Measurements from ENCODE around the gene ARID5A. TPM values are rescaled to one million over a fixed set of nuclear protein-coding genes. Genes with fewer than 3 reads are reported as not detected.

Gene ARID5A
- total and polyA plus RNA-seq, 10 of the 15 experiments (the other 5 are each of a cell fraction or from before 2014, with no cell fraction given): 0.76 to 87.1 (median 37.6) TPM

- TF ChIP-seq, protein P1, sequence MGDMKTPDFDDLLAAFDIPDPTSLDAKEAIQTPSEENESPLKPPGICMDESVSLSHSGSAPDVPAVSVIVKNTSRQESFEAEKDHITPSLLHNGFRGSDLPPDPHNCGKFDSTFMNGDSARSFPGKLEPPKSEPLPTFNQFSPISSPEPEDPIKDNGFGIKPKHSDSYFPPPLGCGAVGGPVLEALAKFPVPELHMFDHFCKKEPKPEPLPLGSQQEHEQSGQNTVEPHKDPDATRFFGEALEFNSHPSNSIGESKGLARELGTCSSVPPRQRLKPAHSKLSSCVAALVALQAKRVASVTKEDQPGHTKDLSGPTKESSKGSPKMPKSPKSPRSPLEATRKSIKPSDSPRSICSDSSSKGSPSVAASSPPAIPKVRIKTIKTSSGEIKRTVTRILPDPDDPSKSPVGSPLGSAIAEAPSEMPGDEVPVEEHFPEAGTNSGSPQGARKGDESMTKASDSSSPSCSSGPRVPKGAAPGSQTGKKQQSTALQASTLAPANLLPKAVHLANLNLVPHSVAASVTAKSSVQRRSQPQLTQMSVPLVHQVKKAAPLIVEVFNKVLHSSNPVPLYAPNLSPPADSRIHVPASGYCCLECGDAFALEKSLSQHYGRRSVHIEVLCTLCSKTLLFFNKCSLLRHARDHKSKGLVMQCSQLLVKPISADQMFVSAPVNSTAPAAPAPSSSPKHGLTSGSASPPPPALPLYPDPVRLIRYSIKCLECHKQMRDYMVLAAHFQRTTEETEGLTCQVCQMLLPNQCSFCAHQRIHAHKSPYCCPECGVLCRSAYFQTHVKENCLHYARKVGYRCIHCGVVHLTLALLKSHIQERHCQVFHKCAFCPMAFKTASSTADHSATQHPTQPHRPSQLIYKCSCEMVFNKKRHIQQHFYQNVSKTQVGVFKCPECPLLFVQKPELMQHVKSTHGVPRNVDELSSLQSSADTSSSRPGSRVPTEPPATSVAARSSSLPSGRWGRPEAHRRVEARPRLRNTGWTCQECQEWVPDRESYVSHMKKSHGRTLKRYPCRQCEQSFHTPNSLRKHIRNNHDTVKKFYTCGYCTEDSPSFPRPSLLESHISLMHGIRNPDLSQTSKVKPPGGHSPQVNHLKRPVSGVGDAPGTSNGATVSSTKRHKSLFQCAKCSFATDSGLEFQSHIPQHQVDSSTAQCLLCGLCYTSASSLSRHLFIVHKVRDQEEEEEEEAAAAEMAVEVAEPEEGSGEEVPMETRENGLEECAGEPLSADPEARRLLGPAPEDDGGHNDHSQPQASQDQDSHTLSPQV (IDR thresholded peaks at IDR 0.05): no peak
- TF ChIP-seq BACH1 (IDR thresholded peaks at IDR 0.05; ENCODE audit: borderline replicate concordance) (no peak), RELA (IDR thresholded peaks at IDR 0.05; ENCODE audit: borderline replicate concordance, partially characterized antibody) (no peak), EZH2 (IDR thresholded peaks at IDR 0.05; ENCODE audit: borderline replicate concordance, control insufficient read depth, low read depth, low read length) (no peak), TCF3 (IDR thresholded peaks at IDR 0.05; ENCODE audit: borderline replicate concordance, insufficient read depth, low read depth, low read length) (no peak), ZBTB4 (CRISPR knock-in tag; IDR thresholded peaks at IDR 0.05) (no peak), ATF3 (IDR thresholded peaks at IDR 0.05; ENCODE audit: borderline replicate concordance, extremely low read depth, low read depth, low read length) (no peak)
- TF ChIP-seq, protein P2, sequence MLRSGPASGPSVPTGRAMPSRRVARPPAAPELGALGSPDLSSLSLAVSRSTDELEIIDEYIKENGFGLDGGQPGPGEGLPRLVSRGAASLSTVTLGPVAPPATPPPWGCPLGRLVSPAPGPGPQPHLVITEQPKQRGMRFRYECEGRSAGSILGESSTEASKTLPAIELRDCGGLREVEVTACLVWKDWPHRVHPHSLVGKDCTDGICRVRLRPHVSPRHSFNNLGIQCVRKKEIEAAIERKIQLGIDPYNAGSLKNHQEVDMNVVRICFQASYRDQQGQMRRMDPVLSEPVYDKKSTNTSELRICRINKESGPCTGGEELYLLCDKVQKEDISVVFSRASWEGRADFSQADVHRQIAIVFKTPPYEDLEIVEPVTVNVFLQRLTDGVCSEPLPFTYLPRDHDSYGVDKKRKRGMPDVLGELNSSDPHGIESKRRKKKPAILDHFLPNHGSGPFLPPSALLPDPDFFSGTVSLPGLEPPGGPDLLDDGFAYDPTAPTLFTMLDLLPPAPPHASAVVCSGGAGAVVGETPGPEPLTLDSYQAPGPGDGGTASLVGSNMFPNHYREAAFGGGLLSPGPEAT (IDR thresholded peaks at IDR 0.05; ENCODE audit: low read depth): no peak
- TF ChIP-seq, protein P3, sequence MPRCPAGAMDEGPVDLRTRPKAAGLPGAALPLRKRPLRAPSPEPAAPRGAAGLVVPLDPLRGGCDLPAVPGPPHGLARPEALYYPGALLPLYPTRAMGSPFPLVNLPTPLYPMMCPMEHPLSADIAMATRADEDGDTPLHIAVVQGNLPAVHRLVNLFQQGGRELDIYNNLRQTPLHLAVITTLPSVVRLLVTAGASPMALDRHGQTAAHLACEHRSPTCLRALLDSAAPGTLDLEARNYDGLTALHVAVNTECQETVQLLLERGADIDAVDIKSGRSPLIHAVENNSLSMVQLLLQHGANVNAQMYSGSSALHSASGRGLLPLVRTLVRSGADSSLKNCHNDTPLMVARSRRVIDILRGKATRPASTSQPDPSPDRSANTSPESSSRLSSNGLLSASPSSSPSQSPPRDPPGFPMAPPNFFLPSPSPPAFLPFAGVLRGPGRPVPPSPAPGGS (IDR thresholded peaks at IDR 0.05; ENCODE audit: borderline replicate concordance, insufficient read depth, low read depth, low read length, poor library complexity, severe bottlenecking): no peak
- FAIRE-seq (no peak), DNase-seq (ENCODE audit: low read depth, low spot score) (no peak), ATAC-seq (no peak)
- WGBS (ENCODE audit: insufficient coverage, insufficient replicate concordance, low lambda C conversion rate, missing lambda C conversion rate): 100% methylated on average over 2 of the region's 2 CpGs
- Histone ChIP-seq H3K9me3 (replicated peaks; ENCODE audit: control insufficient read depth, insufficient read depth, low read length) (no peaks in the 10 kb centered on the region), H3K4me1 (ENCODE audit: control insufficient read depth, insufficient read depth, low read length) (no peaks in the 10 kb centered on the region), H3K4me3 (no peak overlapping the region), H2AFZ (ENCODE audit: control insufficient read depth, low read depth, low read length) (no peak overlapping the region), H3K4me2 (ENCODE audit: control insufficient read depth, insufficient read depth) (no peak overlapping the region), H3K27me3 (replicated peaks in 1 of 2; ENCODE audit: control insufficient read depth in 2 of 2, insufficient read depth in 2 of 2, low read length in 1 of 2) (no peaks in the 10 kb centered on the region), H3K79me2 (ENCODE audit: control insufficient read depth, insufficient read depth, low read length) (no peaks in the 10 kb centered on the region), H3K36me3 (ENCODE audit: control insufficient read depth in 2 of 2, insufficient read depth in 2 of 2, low read length in 1 of 2) (peaks cover 26 to 39% of the 10 kb centered on the region in 2 experiments), H3K9ac (ENCODE audit: control insufficient read depth, insufficient read depth, low read length) (no peak overlapping the region), H3K27ac (ENCODE audit: control insufficient read depth, insufficient read depth) (no peak overlapping the region), H4K20me1 (ENCODE audit: control insufficient read depth, insufficient read depth) (no peaks in the 10 kb centered on the region)
- intact Hi-C loops (cut with micrococcal nuclease; ENCODE audit: unreplicated experiment) (no loop called here), in situ Hi-C loops (cut with MboI) (no loop called here)
- RAD21 ChIA-PET (ENCODE audit: unreplicated experiment): no interaction called here
- SMC1A ChIA-PET (ENCODE audit: uncharacterized antibody, unreplicated experiment): interaction anchor here (1.0 to 1.6 kb wide), 2 partner anchors 10 to 164 kb away, joined by 3 to 7 read pairs; no protein-coding TSS in a partner anchor
- BruUV-seq (replicated peaks): no TSS peak
- POLR2A ChIA-PET: no interaction called here
- CTCF ChIA-PET: interaction anchor here (0.5 to 1.4 kb wide), 2 partner anchors 13 to 17 kb away, joined by 3 read pairs; no protein-coding TSS in a partner anchor
These were observed 63.4 kb downstream of the ARID5A start for GRCh38 chr2:96599941-96600340.

Measured in GM12878 (cell line).